HG03558 (cell line): ENCODE data around the gene RCOR1.
"Not testable (repeated sequence)": the region's sequence is repeated elsewhere in the genome, so short reads cannot be mapped to it uniquely, and the experiment has no call there.

Experiments used
- ATAC-seq: cut with Tn5 transposase; IDR thresholded peaks from one replicate; pipeline ENCODE4 v1.9.1; 2021; ENCODE audit warnings: moderate number of reproducible peaks; ENCODE audit not compliant: unreplicated experiment; ENCODE audit errors: extremely low read depth

RCOR1 gene

GRCh38 chr14:102591944-102592762 lies at the start of gene RCOR1:
Gene RCOR1 (plus strand): TSS chr14:102592649. CDS start chr14:102592887, 238 bp downstream.
- peak; percentile 44 for ATAC-seq

DNA sequence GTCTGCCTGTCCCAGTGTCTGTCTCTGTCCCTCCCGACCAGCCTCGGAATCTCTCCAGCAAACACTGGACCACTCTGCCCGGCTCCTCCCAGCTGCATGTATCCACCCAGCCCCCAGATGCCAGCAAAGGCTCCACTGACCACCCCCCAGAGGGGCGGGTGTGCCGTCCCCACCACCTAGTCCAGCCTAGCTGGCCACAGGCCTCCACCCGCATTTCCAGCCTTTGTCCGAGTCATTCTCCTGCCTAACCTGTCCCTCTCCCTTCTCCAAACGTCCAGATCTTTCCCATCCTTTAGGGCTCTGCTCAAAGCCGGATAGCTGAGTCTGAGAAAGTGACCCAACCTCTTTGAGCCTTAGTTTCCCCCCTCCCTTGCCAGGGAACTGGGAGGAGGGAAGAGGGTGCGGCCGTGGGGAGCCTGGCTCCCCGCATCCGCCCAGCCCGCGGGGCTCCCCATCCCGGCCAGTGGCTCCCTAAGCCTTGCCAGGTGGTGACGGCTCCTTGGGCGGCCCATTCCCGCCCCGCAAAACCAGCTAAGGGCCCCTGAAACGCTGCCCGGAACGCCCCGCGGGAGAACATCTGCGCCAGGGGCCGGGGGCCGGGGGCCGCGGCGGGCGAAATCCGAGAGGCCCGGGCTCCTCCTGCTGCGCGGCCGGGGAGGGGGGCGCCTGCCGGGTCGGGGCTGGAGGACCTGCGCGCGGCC lies 48.3 kb upstream of the RCOR1 start:
- no peak for ATAC-seq

- no peak for ATAC-seq
Measured at GRCh38 chr14:102544747-102545460, 47.5 kb upstream of the RCOR1 start.

GRCh38 chr14:102545461-102546265 lies 46.8 kb upstream of the RCOR1 start:
- ATAC-seq: no peak

GRCh38 chr14:102548616-102549240 lies 43.7 kb upstream of the RCOR1 start:
- no peak for ATAC-seq

- not testable (repeated sequence) for ATAC-seq
Measured at GRCh38 chr14:102550927-102551401, 41.5 kb upstream of the RCOR1 start.

GRCh38 chr14:102551995-102552705 lies 40.3 kb upstream of the RCOR1 start:
- no peak for ATAC-seq

DNA sequence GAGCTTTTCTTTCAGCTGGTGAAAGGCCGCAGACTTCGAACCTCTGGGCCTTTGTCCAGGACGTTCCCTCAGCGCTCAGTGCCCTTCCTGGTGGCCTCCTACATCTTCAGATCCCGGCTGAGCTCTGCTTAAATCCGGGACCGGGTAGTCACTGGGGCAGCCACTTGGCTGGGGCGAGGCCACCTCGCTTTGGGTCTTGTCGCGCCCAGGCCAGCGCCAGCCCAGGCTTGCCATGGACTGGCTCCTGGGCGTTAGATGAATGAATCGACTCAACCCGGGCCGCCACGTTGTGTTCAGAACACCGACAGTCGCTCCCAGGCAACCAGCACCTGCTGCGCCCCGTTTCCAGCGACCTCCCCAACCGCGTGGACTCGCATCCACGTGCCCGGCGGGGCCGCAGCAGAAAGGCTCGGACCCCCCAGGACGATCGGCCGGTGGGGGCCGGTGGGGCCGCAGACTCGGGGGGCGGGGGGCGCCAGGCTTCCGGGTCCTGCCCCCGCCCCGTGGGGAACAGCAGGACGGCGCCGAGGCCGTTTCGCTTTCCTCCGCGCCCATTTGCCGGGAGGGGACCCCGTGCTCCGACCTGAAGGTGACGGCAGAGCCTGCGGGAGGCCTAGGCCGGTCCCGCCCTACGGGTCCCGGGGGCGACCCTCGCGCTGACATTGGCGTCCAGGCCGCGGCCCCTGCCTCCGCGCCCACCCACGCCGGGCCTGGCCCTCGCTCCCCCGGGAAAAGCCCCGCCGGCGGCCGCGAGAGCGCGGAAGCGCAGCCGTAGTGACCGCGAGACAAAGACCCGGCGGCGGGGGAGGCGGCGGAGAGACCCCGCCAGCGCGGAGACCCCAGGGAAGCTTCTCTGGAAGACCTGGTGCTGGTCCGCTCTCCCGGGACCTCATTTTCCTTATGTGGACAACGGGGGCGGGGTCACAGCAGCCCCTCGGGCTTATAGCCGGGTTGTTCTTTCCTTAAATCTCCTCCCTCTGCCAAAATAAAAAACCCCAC lies 37.3 kb upstream of the RCOR1 start:
- no peak for ATAC-seq

GRCh38 chr14:102556098-102556677 lies 36.3 kb upstream of the RCOR1 start:
- no peak for ATAC-seq

DNA sequence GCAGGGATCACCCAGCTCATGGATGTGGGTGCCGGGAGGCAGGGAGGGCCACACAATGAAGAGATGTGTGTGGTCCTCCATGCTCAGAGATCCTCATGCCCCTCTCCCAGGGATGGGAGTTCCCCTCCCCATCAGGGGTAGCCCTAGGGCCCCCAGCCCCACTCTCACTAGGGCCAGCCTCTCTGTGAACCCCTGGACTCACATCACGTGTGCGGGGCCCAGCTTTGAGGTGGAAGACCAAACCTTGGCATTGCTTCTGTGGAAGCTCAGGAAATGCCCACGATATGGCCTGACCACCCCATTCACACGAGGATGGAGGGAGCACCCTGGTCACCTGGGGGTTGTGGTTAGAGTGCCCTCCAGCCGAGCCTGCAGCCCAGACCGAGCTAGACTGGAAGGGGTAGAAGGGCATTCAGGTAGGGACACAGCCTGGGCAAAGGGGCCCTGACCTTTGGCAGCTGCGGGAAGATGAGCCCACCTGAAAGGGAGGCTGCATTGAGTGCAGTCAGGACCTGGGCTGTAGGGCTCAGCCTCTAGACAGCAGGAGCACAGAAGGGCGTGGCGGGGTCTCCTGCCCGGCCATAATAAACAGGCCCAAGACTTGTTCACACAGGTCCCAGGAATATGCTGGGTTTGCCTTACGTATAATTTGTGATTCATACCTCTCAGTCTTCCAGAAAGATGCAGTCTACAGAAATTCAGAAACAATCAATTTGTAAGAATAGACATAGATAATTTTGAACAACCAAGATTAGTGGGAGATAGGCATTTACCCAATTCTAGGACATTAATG lies 34.8 kb upstream of the RCOR1 start:
- no peak for ATAC-seq

- ATAC-seq: no peak
Measured at GRCh38 chr14:102558556-102558955, 33.9 kb upstream of the RCOR1 start.

DNA sequence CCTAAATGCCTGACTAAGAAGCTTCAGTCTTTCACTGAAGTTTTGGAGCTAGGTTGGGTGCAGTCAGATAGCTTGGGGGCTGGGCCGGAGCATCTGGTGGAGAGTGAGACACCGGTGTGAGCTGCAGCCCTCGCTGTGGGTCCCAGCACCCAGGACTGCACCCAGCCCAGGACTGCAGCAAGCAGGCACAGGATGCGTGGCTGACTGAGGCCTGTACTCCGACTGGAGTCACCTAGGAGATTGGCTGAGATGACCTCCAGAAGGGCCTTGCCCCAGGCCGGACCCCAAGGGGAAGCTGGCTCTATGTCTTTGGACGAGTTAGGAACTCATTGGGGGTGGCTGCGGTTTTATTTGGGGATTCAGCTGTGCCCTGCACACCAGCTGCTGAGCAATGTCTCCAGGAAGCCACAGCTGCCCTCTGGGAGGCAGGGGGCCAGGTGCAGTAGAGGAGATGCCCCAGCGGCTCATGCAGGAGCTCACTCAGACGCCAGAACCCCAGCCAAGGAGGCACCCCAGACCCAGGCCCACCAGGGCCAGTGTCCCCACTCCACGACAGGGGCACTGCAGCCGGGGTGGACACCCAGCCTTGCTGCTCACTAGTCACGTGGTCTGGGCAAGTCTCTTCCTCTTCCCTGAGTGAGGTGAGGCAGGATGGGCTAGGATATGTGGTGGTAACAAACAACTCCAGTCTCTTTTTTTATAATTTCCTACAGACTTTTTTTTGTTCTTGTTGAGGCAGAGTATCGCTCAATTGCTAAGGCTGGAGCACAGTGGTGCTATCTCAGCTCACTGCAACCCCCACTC lies 31.8 kb upstream of the RCOR1 start:
- no peak for ATAC-seq

- ATAC-seq: no peak
Measured at GRCh38 chr14:102565331-102565887, 27.0 kb upstream of the RCOR1 start.

DNA sequence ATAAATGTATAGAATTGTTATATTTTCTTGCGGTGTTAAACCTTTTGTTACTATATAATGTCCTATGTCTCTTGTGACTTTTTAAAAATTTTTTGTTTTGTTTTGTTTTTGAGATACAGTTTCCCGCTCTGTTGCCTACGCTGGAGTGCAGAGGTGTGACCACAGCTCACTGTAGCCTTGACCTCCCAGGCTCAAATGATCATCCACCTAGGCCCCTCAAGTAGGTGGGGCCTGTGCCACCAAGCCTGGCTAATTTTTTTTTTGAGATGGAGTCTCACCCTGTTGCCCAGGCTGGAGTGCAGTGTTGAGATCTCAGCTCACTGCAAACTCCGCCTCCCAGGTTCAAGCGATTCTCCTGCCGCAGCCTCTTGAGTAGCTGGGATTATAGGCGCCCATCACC lies 26.5 kb upstream of the RCOR1 start:
- no peak for ATAC-seq

DNA sequence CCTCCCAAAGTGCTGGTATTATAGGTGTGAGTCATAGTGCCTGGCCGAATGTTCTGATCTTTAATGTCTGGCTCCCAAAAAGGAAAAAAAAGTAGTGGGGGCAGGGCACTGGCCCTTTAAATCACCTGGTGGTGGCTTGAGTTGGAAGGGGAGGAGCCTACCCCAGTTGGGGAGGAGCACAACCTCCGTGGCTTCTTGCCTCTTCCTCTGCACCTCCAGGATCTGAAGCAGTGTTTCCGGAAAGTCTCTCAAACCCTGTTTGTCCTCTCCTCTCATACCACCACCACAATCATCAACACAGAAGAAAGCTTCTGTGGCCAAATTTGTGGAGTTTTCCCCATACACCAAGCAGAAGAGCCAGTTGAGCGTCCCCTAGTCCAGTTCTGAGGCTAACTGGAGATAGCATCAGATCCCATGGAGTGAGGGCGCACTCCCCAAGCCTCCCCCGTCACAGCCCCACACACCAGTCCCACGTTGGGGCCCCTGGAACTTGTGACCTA lies 24.3 kb upstream of the RCOR1 start:
- ATAC-seq: no peak
